Upper lobe of left lung (tissue), 6 donors: Measurements from ENCODE around the gene CSPG5. TPM values are rescaled to one million over a fixed set of nuclear protein-coding genes. Genes with fewer than 3 reads are reported as not detected.

Experiments
- ATAC-seq, 2 donors: fragments of 200-7000 bp; cut with Tn5 transposase; one replicate each; pipeline ENCODE4 v1.9.1; 2022; ENCODE audit warnings: mild to moderate bottlenecking in 2 of 2, moderate library complexity in 2 of 2; ENCODE audit not compliant: low FRiP score in 2 of 2
- DNase-seq, 2 donors: peaks; one replicate each; pipeline ENCODE4 v3.0.0-alpha.2; 2019 to 2020
- H3K27ac ChIP-seq, 4 donors: fragments of 200-600 bp; sonication (generic); one replicate each; pipeline ENCODE4 v1.5.1; 2016 to 2019
- H3K27me3 ChIP-seq, 4 donors: fragments of 200-600 bp; sonication (generic); one replicate each; pipeline ENCODE4 v1.5.1; 2017 to 2019
- H3K36me3 ChIP-seq, 4 donors: fragments of 200-600 bp; sonication (generic); one replicate each; pipeline ENCODE4 v1.5.1; 2016 to 2019
- H3K4me1 ChIP-seq, 4 donors: fragments of 200-600 bp; sonication (generic); one replicate each; pipeline ENCODE4 v1.5.1; 2018 to 2019
- H3K4me3 ChIP-seq, 4 donors: fragments of 200-600 bp; sonication (generic); one replicate each; pipeline ENCODE4 v1.5.1; 2017 to 2019; ENCODE audit warnings: mild to moderate bottlenecking in 2 of 4, moderate library complexity in 1 of 4
- H3K9me3 ChIP-seq, 4 donors: fragments of 200-600 bp; sonication (generic); one replicate each; pipeline ENCODE4 v1.5.1; 2018 to 2019
- EP300 ChIP-seq, 4 donors: sonication (generic); formaldehyde crosslinking; IDR thresholded peaks; one replicate each; pipeline ENCODE4 v1.5.1; 2017; ENCODE audit warnings: antibody characterized with exemption in 4 of 4, control low read depth in 2 of 4
- POLR2A ChIP-seq, 4 donors: fragments of 450-650 bp; IDR thresholded peaks; one replicate each; pipeline ENCODE4 v1.5.1; 2016 to 2017; ENCODE audit warnings: antibody characterized with exemption in 4 of 4, mild to moderate bottlenecking in 2 of 4
- POLR2AphosphoS5 ChIP-seq, 2 donors: sonication (generic); formaldehyde crosslinking; IDR thresholded peaks; one replicate each; pipeline ENCODE4 v1.5.1; 2017; ENCODE audit warnings: antibody characterized with exemption in 2 of 2
- WGBS, 2 donors: methylation state at CpG; one replicate each; pipeline ENCODE4 v1.1.5; 2017 to 2018; 5-methylcytosine and 5-hydroxymethylcytosine counted together
- total RNA-seq, 6 donors: library from RNA; depleted of rRNA in 4 of 6; stranded (reverse); fragments of >200 nt in 4 of 6; gene quantifications; one replicate each; pipeline versions ENCODE4 v1.1.0 to v1.2.1, GENCODE V29; 2016 to 2021
- TF ChIP-seq, protein P1 (sequence below), 6 experiments: fragments of 450-650 bp in 4 of 6; fragments of 200-600 bp in 2 of 6; sonication (generic) in 2 of 6; IDR thresholded peaks; one replicate each; pipeline ENCODE4 v1.5.1; 2016 to 2019; ENCODE audit warnings: antibody characterized with exemption in 6 of 6
- donor health status: DM: no; HTN: no; CAD: no; lungs with moderate emphysema.
- donor health status: DM: no; HTN: yes; CAD: no; lungs with severe emphysema.

CSPG5 gene
- total RNA-seq, 6 donors from 2014 or later, result 4.2 to 12.3 (median 6.5) TPM

DNA sequence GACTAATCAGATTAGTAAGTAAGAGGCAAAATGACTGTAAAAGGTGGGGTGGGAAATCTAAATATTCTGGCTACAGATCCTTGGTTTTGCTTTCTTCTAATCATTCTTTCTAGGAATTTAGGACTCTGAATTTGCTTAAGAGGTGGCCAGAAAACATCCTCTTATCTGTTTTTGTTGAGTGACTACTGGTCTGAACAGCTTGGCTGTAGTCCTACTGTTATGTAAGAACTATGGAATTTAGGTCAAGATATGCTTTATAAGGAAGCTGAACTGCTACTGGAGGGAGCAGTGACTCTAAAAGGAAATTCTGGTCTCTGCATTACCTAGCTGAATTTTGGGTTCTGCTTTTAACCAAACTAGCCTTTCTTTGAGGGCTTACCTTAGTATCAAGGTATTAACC, 33.5 kb upstream of the CSPG5 start:
- DNase-seq (no peak), ATAC-seq (peak; percentile 81 to 89)
- Histone ChIP-seq H3K27me3 (no peaks in the 10 kb centered on the region), H3K9me3 (no peaks in the 10 kb centered on the region), H3K4me3 (no peak overlapping the region), H3K4me1 (peaks cover 0 to 16% (median 14%) of the 10 kb centered on the region in 4 donors), H3K36me3 (peaks cover 0 to 46% (median 18%) of the 10 kb centered on the region in 4 donors), H3K27ac (peak overlapping the region in 1 of 4 donors; percentile 2)
- TF ChIP-seq EP300 (IDR thresholded peaks at IDR 0.05) (peak in 1 of 4 donors; percentile 31), POLR2A (IDR thresholded peaks at IDR 0.05) (no peak)

DNA sequence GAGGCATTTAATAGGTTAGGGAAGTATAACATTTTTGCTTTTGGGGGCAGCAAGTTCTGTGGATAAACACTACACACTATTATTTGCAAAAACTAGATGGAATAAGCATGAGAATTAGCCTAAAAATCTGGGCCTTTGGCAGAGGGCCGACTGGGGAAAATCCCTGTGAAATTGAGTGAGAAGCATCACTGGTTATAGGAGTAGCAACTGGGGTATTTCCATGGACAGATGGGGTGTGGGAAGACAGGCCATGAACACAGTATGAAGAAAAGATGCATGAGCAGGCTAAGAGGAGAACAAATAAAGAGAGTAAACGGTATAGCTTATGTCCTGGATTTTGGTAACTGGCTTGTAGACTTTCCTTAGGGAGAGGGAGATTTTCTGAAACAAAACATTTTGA, 32.9 kb upstream of the CSPG5 start:
- H3K36me3 ChIP-seq, result peaks cover 0 to 47% (median 18%) of the 10 kb centered on the region in 4 donors
- H3K27ac ChIP-seq, result no peak overlapping the region

DNA sequence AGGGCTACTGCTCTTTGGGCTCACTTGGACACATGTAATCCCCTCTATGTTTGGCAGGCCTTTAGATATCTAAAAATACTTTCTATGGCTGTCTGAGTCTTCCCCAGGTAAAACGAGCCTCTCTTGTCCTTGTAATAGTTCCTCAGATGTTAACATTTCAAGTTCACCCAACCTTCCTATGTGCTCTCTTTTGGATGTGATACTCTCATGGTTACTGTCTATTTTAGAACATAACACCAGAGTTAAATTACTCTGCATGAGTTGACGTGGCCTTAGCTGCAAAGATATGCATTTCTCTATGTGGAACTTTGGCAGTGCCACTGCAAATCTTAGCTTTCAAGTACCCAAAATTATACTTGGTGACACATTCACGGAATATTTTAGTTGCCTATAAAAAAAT, 31.9 kb upstream of the CSPG5 start:
- Histone ChIP-seq H3K9me3 (no peaks in the 10 kb centered on the region), H3K36me3 (peaks cover 4 to 49% (median 23%) of the 10 kb centered on the region in 4 donors), H3K4me3 (no peak overlapping the region), H3K4me1 (peaks cover 0 to 16% (median 14%) of the 10 kb centered on the region in 4 donors), H3K27ac (no peak overlapping the region), H3K27me3 (no peaks in the 10 kb centered on the region)
- DNase-seq (no peak), ATAC-seq (no peak)
- TF ChIP-seq EP300 (IDR thresholded peaks at IDR 0.05) (no peak), POLR2A (IDR thresholded peaks at IDR 0.05) (no peak), POLR2AphosphoS5 (IDR thresholded peaks at IDR 0.05) (no peak)
- TF ChIP-seq, protein P1, sequence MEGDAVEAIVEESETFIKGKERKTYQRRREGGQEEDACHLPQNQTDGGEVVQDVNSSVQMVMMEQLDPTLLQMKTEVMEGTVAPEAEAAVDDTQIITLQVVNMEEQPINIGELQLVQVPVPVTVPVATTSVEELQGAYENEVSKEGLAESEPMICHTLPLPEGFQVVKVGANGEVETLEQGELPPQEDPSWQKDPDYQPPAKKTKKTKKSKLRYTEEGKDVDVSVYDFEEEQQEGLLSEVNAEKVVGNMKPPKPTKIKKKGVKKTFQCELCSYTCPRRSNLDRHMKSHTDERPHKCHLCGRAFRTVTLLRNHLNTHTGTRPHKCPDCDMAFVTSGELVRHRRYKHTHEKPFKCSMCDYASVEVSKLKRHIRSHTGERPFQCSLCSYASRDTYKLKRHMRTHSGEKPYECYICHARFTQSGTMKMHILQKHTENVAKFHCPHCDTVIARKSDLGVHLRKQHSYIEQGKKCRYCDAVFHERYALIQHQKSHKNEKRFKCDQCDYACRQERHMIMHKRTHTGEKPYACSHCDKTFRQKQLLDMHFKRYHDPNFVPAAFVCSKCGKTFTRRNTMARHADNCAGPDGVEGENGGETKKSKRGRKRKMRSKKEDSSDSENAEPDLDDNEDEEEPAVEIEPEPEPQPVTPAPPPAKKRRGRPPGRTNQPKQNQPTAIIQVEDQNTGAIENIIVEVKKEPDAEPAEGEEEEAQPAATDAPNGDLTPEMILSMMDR (IDR thresholded peaks at IDR 0.05), result no peak
- WGBS, 2 donors, result 88 to 89% methylated on average over 3 of the region's 3 CpGs

More for the DNA sequence above, 32.9 kb upstream of the CSPG5 start:
- no peak for DNase-seq
- Histone ChIP-seq H3K27me3 (no peaks in the 10 kb centered on the region), H3K4me1 (peaks cover 0 to 16% (median 14%) of the 10 kb centered on the region in 4 donors), H3K9me3 (no peaks in the 10 kb centered on the region), H3K4me3 (no peak overlapping the region)
- TF ChIP-seq POLR2AphosphoS5 (IDR thresholded peaks at IDR 0.05) (no peak), POLR2A (IDR thresholded peaks at IDR 0.05) (no peak), EP300 (IDR thresholded peaks at IDR 0.05) (no peak)
- TF ChIP-seq, protein P1 (IDR thresholded peaks at IDR 0.05), result no peak
- 62 to 64% methylated on average over 2 of the region's 2 CpGs for whole genome bisulfite sequencing, 2 donors
- ATAC-seq, result no peak

DNA sequence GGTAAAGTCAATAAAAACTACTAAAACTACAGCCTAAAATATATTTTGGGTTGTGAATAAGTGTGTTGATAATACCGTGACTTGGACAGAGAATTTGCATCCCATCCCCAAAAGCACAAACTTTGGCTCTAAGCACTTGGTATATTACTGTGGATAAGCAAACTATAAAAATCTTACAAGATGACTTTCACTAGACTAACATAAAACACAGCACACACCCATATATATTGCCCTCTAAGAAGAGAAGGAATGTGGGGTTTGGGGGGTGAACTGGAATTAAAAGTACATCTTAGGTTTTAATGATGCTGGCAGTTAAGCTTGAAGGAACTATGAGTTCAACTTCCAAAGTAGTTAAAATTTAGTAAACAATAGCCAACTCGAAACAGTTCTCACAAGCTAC, 28.7 kb upstream of the CSPG5 start:
- WGBS, 2 donors, result 88 to 92% methylated on average over 2 of the region's 2 CpGs

DNA sequence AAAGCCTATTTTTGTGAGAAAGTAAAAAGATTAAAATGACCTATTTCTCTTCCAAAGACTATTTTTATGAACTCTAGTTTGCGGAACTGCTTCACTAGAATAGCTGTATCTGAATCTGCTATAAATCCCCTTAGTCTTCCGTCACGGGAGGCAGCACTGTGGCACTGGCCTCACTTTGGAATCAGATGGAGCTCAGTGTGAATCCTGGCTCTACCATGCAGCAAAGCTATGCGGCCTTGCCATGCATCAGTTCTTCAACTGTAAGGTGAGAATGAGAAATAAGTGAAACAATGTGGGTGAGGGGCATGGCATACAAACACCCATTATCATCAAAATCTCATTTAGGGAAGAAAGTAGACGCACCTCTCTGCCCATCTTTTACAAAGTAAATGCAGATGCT, 27.5 kb upstream of the CSPG5 start:
- DNase-seq, result no peak
- Histone ChIP-seq H3K27ac (no peak overlapping the region), H3K4me3 (no peak overlapping the region), H3K36me3 (peaks cover 4 to 68% (median 27%) of the 10 kb centered on the region in 4 donors), H3K27me3 (no peaks in the 10 kb centered on the region), H3K9me3 (no peaks in the 10 kb centered on the region), H3K4me1 (peaks cover 0 to 1% (median 0%) of the 10 kb centered on the region in 4 donors)
- no peak for ATAC-seq
- WGBS, 2 donors, result 94 to 97% methylated on average over 5 of the region's 5 CpGs
- TF ChIP-seq EP300 (IDR thresholded peaks at IDR 0.05) (no peak), POLR2A (IDR thresholded peaks at IDR 0.05) (no peak), POLR2AphosphoS5 (IDR thresholded peaks at IDR 0.05) (no peak)
- TF ChIP-seq, protein P1 (IDR thresholded peaks at IDR 0.05), result no peak

More for the DNA sequence above, 28.7 kb upstream of the CSPG5 start:
- Histone ChIP-seq H3K27ac (no peak overlapping the region), H3K27me3 (no peaks in the 10 kb centered on the region), H3K4me3 (no peak overlapping the region), H3K36me3 (peaks cover 4 to 61% (median 25%) of the 10 kb centered on the region in 4 donors), H3K4me1 (peaks cover 0 to 13% (median 7%) of the 10 kb centered on the region in 4 donors), H3K9me3 (no peaks in the 10 kb centered on the region)
- DNase-seq (no peak), ATAC-seq (no peak)
- no peak for TF ChIP-seq POLR2A (IDR thresholded peaks at IDR 0.05)
- no peak for TF ChIP-seq POLR2AphosphoS5 (IDR thresholded peaks at IDR 0.05)
- TF ChIP-seq, protein P1 (IDR thresholded peaks at IDR 0.05), result no peak
- TF ChIP-seq EP300 (IDR thresholded peaks at IDR 0.05), result no peak
